PC-3 (cell line): ENCODE data around the gene MED17.

Experiments
- CTCF ChIP-seq: fragments of 300-600 bp; sonication (generic); conservative IDR thresholded peaks from 2 replicates; pipeline ENCODE4 v1.5.1; 2017; ENCODE audit warnings: antibody characterized with exemption, low read depth, mild to moderate bottlenecking, low read length
- EZH2 ChIP-seq: fragments of 300-600 bp; sonication (generic); IDR thresholded peaks from one replicate; pipeline ENCODE4 v1.6.1; 2017; ENCODE audit warnings: antibody characterized with exemption, mild to moderate bottlenecking, low read length; ENCODE audit not compliant: unreplicated experiment
- EZH2phosphoT487 ChIP-seq: fragments of 300-600 bp; sonication (generic); IDR thresholded peaks from 2 replicates; pipeline ENCODE4 v1.6.1; 2018; ENCODE audit warnings: mild to moderate bottlenecking, antibody characterized with exemption, low read length, borderline replicate concordance

GRCh38 chr11:93801366-93801765, 17.3 kb downstream of the MED17 start:
- TF ChIP-seq CTCF (no peak), EZH2 (no peak), EZH2phosphoT487 (no peak)
